Measurements from ENCODE around the gene PCYT1B.

The PCYT1B gene

DNA sequence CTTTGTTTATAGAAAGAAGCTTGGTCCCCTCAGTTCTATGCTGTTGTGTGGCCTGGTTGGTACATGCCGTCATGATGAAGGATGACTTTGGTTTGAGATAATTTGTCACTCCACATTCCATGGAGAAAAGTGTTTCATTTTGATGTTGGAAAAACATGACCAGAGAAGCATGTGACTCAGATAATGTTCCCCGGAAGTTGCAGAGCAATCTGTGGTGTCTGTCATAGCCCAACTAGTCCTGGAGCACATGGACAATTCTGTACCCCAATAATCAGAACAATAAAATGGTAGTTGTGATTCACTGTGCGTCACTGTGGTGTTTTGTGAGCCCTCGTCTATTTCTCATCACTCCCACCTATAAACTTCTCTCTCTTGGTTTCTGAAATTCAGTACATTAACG, 97.0 kb downstream of the PCYT1B start:
- Histone ChIP-seq H3K36me3 (ENCODE audit: control insufficient read depth in 2 of 2, insufficient read depth in 1 of 2, low read length in 2 of 2) (no peaks in the 10 kb centered on the region), H3K9me3 (ENCODE audit: control insufficient read depth, insufficient read depth, low read depth, low read length) (no peaks in the 10 kb centered on the region), H3K4me1 (ENCODE audit: control insufficient read depth, insufficient read depth, low read length) (no peaks in the 10 kb centered on the region), H3K4me3 (ENCODE audit: low read depth, low read length) (no peak overlapping the region), H3K27ac (ENCODE audit: extremely low read depth, low read depth, low read length) (no peak overlapping the region)
- ChIA-PET CTCF (interaction anchor here (0.7 to 2.8 kb wide), 2 partner anchors 11 to 179 kb away, joined by 3 to 11 read pairs; no protein-coding TSS in a partner anchor), POLR2A (no interaction called here)
- TF ChIP-seq ZNF521 (tag by site-specific recombination; IDR thresholded peaks at IDR 0.05) (no peak), ZNF221 (tag by site-specific recombination; IDR thresholded peaks at IDR 0.05; ENCODE audit: borderline replicate concordance) (no peak), MYNN (tag by site-specific recombination; IDR thresholded peaks at IDR 0.05; ENCODE audit: borderline replicate concordance) (no peak), SALL2 (tag by site-specific recombination; IDR thresholded peaks at IDR 0.05; ENCODE audit: borderline replicate concordance) (no peak), ZNF558 (tag by site-specific recombination; IDR thresholded peaks at IDR 0.05) (no peak), ZNF561 (tag by site-specific recombination; IDR thresholded peaks at IDR 0.05; ENCODE audit: borderline replicate concordance) (no peak), ZNF658 (tag by site-specific recombination; IDR thresholded peaks at IDR 0.05) (no peak), ZNF791 (tag by site-specific recombination; IDR thresholded peaks at IDR 0.05) (no peak), ZBTB21 (tag by site-specific recombination; IDR thresholded peaks at IDR 0.05) (no peak), ZNF76 (tag by site-specific recombination; IDR thresholded peaks at IDR 0.05; ENCODE audit: borderline replicate concordance, low read depth) (no peak), ZNF423 (tag by site-specific recombination; IDR thresholded peaks at IDR 0.05) (no peak), TCF7L2 (IDR thresholded peaks at IDR 0.05; ENCODE audit: borderline replicate concordance, low read depth, low read length) (no peak), ZNF792 (tag by site-specific recombination; IDR thresholded peaks at IDR 0.05) (no peak), ZNF24 (tag by site-specific recombination; IDR thresholded peaks at IDR 0.05) (no peak)
- TF ChIP-seq, protein P1, sequence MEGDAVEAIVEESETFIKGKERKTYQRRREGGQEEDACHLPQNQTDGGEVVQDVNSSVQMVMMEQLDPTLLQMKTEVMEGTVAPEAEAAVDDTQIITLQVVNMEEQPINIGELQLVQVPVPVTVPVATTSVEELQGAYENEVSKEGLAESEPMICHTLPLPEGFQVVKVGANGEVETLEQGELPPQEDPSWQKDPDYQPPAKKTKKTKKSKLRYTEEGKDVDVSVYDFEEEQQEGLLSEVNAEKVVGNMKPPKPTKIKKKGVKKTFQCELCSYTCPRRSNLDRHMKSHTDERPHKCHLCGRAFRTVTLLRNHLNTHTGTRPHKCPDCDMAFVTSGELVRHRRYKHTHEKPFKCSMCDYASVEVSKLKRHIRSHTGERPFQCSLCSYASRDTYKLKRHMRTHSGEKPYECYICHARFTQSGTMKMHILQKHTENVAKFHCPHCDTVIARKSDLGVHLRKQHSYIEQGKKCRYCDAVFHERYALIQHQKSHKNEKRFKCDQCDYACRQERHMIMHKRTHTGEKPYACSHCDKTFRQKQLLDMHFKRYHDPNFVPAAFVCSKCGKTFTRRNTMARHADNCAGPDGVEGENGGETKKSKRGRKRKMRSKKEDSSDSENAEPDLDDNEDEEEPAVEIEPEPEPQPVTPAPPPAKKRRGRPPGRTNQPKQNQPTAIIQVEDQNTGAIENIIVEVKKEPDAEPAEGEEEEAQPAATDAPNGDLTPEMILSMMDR (tag by site-specific recombination; IDR thresholded peaks at IDR 0.05) = no peak
- TF ChIP-seq, protein P2, sequence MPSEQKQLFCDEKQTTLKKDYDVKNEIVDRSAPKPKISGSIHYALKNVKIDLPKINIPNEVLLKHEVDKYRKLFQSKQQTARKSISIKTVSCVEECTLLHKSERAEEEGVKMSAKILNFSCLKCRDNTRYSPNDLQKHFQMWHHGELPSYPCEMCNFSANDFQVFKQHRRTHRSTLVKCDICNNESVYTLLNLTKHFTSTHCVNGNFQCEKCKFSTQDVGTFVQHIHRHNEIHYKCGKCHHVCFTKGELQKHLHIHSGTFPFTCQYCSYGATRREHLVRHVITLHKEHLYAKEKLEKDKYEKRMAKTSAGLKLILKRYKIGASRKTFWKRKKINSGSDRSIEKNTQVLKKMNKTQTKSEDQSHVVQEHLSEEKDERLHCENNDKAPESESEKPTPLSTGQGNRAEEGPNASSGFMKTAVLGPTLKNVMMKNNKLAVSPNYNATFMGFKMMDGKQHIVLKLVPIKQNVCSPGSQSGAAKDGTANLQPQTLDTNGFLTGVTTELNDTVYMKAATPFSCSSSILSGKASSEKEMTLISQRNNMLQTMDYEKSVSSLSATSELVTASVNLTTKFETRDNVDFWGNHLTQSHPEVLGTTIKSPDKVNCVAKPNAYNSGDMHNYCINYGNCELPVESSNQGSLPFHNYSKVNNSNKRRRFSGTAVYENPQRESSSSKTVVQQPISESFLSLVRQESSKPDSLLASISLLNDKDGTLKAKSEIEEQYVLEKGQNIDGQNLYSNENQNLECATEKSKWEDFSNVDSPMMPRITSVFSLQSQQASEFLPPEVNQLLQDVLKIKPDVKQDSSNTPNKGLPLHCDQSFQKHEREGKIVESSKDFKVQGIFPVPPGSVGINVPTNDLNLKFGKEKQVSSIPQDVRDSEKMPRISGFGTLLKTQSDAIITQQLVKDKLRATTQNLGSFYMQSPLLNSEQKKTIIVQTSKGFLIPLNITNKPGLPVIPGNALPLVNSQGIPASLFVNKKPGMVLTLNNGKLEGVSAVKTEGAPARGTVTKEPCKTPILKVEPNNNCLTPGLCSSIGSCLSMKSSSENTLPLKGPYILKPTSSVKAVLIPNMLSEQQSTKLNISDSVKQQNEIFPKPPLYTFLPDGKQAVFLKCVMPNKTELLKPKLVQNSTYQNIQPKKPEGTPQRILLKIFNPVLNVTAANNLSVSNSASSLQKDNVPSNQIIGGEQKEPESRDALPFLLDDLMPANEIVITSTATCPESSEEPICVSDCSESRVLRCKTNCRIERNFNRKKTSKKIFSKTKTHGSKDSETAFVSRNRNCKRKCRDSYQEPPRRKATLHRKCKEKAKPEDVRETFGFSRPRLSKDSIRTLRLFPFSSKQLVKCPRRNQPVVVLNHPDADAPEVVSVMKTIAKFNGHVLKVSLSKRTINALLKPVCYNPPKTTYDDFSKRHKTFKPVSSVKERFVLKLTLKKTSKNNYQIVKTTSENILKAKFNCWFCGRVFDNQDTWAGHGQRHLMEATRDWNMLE (tag by site-specific recombination; conservative IDR thresholded peaks at IDR 0.05; ENCODE audit: low read depth) = no peak
- TF ChIP-seq, protein P3, sequence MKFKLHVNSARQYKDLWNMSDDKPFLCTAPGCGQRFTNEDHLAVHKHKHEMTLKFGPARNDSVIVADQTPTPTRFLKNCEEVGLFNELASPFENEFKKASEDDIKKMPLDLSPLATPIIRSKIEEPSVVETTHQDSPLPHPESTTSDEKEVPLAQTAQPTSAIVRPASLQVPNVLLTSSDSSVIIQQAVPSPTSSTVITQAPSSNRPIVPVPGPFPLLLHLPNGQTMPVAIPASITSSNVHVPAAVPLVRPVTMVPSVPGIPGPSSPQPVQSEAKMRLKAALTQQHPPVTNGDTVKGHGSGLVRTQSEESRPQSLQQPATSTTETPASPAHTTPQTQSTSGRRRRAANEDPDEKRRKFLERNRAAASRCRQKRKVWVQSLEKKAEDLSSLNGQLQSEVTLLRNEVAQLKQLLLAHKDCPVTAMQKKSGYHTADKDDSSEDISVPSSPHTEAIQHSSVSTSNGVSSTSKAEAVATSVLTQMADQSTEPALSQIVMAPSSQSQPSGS (tag by site-specific recombination; IDR thresholded peaks at IDR 0.05; ENCODE audit: low read depth) = no peak
- TF ChIP-seq, protein P4, sequence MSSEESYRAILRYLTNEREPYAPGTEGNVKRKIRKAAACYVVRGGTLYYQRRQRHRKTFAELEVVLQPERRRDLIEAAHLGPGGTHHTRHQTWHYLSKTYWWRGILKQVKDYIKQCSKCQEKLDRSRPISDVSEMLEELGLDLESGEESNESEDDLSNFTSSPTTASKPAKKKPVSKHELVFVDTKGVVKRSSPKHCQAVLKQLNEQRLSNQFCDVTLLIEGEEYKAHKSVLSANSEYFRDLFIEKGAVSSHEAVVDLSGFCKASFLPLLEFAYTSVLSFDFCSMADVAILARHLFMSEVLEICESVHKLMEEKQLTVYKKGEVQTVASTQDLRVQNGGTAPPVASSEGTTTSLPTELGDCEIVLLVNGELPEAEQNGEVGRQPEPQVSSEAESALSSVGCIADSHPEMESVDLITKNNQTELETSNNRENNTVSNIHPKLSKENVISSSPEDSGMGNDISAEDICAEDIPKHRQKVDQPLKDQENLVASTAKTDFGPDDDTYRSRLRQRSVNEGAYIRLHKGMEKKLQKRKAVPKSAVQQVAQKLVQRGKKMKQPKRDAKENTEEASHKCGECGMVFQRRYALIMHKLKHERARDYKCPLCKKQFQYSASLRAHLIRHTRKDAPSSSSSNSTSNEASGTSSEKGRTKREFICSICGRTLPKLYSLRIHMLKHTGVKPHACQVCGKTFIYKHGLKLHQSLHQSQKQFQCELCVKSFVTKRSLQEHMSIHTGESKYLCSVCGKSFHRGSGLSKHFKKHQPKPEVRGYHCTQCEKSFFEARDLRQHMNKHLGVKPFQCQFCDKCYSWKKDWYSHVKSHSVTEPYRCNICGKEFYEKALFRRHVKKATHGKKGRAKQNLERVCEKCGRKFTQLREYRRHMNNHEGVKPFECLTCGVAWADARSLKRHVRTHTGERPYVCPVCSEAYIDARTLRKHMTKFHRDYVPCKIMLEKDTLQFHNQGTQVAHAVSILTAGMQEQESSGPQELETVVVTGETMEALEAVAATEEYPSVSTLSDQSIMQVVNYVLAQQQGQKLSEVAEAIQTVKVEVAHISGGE (tag by site-specific recombination; conservative IDR thresholded peaks at IDR 0.05; ENCODE audit: low read depth) = no peak
